H1 (cell line): ENCODE results near the gene RHBDL2. TPM values are rescaled to one million over a fixed set of nuclear protein-coding genes. Genes with fewer than 3 reads are reported as not detected.

Experiments
- CTCF ChIA-PET: fragments of 300-600 bp; sonication (Branson Sonifier 250); formaldehyde crosslinking; loops from one replicate; lab custom pipeline; 2021; ENCODE audit not compliant: partially characterized antibody; lab: Charles Lee
- POLR2A ChIA-PET: fragments of 300-600 bp; sonication (Branson Sonifier 250); formaldehyde crosslinking; loops from one replicate; lab custom pipeline; 2021; ENCODE audit warnings: inconsistent platforms; ENCODE audit not compliant: partially characterized antibody; lab: Charles Lee
- DNase-seq, 2 experiments: peaks; one replicate each; pipeline versions ENCODE4 v3.0.0 to v3.0.0-alpha.2; 2010 to 2022; ENCODE audit warnings: low spot score in 2 of 2, low read depth in 1 of 2, mixed read lengths in 1 of 2
- FAIRE-seq: peaks from 2 replicates; lab custom pipeline; 2011; peaks lifted over from hg19 to GRCh38; lab: Jason Lieb, UNC
- H2AFZ ChIP-seq: 2 replicates; pipeline ENCODE4 v1.8.1; 2012; ENCODE audit warnings: low read length, inconsistent platforms
- H2AK5ac ChIP-seq: 2 replicates; pipeline ENCODE4 v1.6.1; 2013; ENCODE audit warnings: low read depth, low read length
- H2BK120ac ChIP-seq: replicated peaks from 2 replicates; pipeline ENCODE3; 2013; ENCODE audit warnings: low read depth, low read length, inconsistent platforms
- H2BK12ac ChIP-seq: 2 replicates; pipeline ENCODE4 v1.6.1; 2013; ENCODE audit warnings: low read depth, low read length
- H2BK15ac ChIP-seq: 2 replicates; pipeline ENCODE4 v1.6.1; 2013; ENCODE audit warnings: low read length
- H2BK20ac ChIP-seq: 2 replicates; pipeline ENCODE4 v1.6.1; 2013; ENCODE audit warnings: low read length
- H2BK5ac ChIP-seq: 2 replicates; pipeline ENCODE4 v1.6.1; 2013; ENCODE audit warnings: low read depth, low read length
- H3K14ac ChIP-seq: 2 replicates; pipeline ENCODE4 v1.6.1; 2013; ENCODE audit warnings: inconsistent platforms; ENCODE audit not compliant: insufficient read length
- H3K18ac ChIP-seq: 2 replicates; pipeline ENCODE4 v1.6.1; 2013; ENCODE audit warnings: low read length; ENCODE audit errors: extremely low read depth
- H3K23ac ChIP-seq: 2 replicates; pipeline ENCODE4 v1.6.1; 2013; ENCODE audit warnings: inconsistent platforms; ENCODE audit not compliant: insufficient read length
- H3K23me2 ChIP-seq: 2 replicates; pipeline ENCODE4 v1.6.1; 2013; ENCODE audit warnings: low read depth, low read length
- H3K27ac ChIP-seq: 2 replicates; pipeline ENCODE4 v1.6.1; 2011; ENCODE audit warnings: low read depth, low read length, inconsistent platforms
- H3K27me3 ChIP-seq, 4 experiments: replicated peaks in 1 of 4; 1 replicate in 1 of 4; 2 replicates in 3 of 4; pipeline versions ENCODE4 v1.6.1 to v1.8.1; 2011 to 2013; ENCODE audit warnings: low read length in 3 of 4, mild to moderate bottlenecking in 3 of 4, inconsistent platforms in 2 of 4, mixed read lengths in 2 of 4, moderate library complexity in 1 of 4; ENCODE audit not compliant: control insufficient read depth in 3 of 4, insufficient read depth in 3 of 4; ENCODE audit errors: extremely low read depth in 1 of 4
- H3K36me3 ChIP-seq, 4 experiments: 2 replicates each; pipeline versions ENCODE4 v1.6.1 to v1.8.1; 2011 to 2013; ENCODE audit warnings: mild to moderate bottlenecking in 4 of 4, low read length in 3 of 4, moderate library complexity in 2 of 4, control low read depth in 1 of 4, inconsistent platforms in 1 of 4; ENCODE audit not compliant: insufficient read depth in 4 of 4, control insufficient read depth in 2 of 4
- H3K4ac ChIP-seq: replicated peaks from 2 replicates; pipeline ENCODE3; 2013; ENCODE audit warnings: low read length, low read depth, mixed read lengths, inconsistent platforms; ENCODE audit not compliant: insufficient read length
- H3K4me1 ChIP-seq, 4 experiments: replicated peaks in 1 of 4; 1 replicate in 1 of 4; 2 replicates in 3 of 4; pipeline versions ENCODE4 v1.6.1 to v1.8.1; 2011 to 2013; ENCODE audit warnings: low read length in 3 of 4, inconsistent platforms in 2 of 4, mixed read lengths in 1 of 4; ENCODE audit not compliant: insufficient read depth in 4 of 4, control insufficient read depth in 3 of 4
- H3K4me2 ChIP-seq, 2 experiments: 2 replicates each; pipeline versions ENCODE4 v1.6.1 to v1.8.1; 2011 to 2013; ENCODE audit warnings: low read depth in 2 of 2, low read length in 2 of 2, control low read depth in 1 of 2, inconsistent platforms in 1 of 2, mild to moderate bottlenecking in 1 of 2; ENCODE audit not compliant: insufficient read depth in 1 of 2
- H3K4me3 ChIP-seq, 4 experiments: fragments of 200-600, 300-600 bp in 1 of 4; sonication (generic), shearing (Covaris generic), sonication (Bioruptor Twin) in 1 of 4; 2 replicates each; pipeline versions ENCODE4 v1.5.1 to v1.8.1; 2011 to 2016; ENCODE audit warnings: low read length in 4 of 4, low read depth in 3 of 4, control low read depth in 2 of 4, inconsistent platforms in 2 of 4, mild to moderate bottlenecking in 2 of 4, mixed read lengths in 1 of 4, moderate library complexity in 1 of 4; ENCODE audit not compliant: insufficient read depth in 2 of 4; ENCODE audit errors: extremely low read depth in 1 of 4
- H3K56ac ChIP-seq: replicated peaks from 2 replicates; pipeline ENCODE3; 2013; ENCODE audit warnings: low read depth, mild to moderate bottlenecking, mixed read lengths, low read length, inconsistent platforms; ENCODE audit not compliant: insufficient read length
- H3K79me1 ChIP-seq: 2 replicates; pipeline ENCODE4 v1.6.1; 2013; ENCODE audit warnings: low read depth, low read length, control low read depth
- H3K79me2 ChIP-seq, 2 experiments: 2 replicates each; pipeline versions ENCODE4 v1.6.1 to v1.8.1; 2012 to 2013; ENCODE audit warnings: low read length in 2 of 2, mild to moderate bottlenecking in 2 of 2, inconsistent platforms in 1 of 2; ENCODE audit not compliant: insufficient read depth in 2 of 2, control insufficient read depth in 1 of 2
- H3K9ac ChIP-seq, 4 experiments: replicated peaks in 1 of 4; 1 replicate in 1 of 4; 2 replicates in 3 of 4; pipeline versions ENCODE4 v1.6.1 to v1.8.1; 2011 to 2013; ENCODE audit warnings: low read depth in 3 of 4, low read length in 3 of 4, control low read depth in 2 of 4, mild to moderate bottlenecking in 2 of 4, moderate library complexity in 2 of 4, inconsistent platforms in 1 of 4; ENCODE audit errors: extremely low read depth in 1 of 4
- H3K9me3 ChIP-seq, 2 experiments: 2 replicates each; pipeline versions ENCODE4 v1.6.1 to v1.8.1; 2012 to 2013; ENCODE audit warnings: mild to moderate bottlenecking in 2 of 2, moderate library complexity in 2 of 2, control low read depth in 1 of 2, inconsistent platforms in 1 of 2, low read depth in 1 of 2, low read length in 1 of 2, mixed read lengths in 1 of 2; ENCODE audit not compliant: insufficient read depth in 2 of 2
- H4K20me1 ChIP-seq, 2 experiments: replicated peaks in 1 of 2; 2 replicates each; pipeline versions ENCODE3 to v1.8.1; 2011 to 2013; ENCODE audit warnings: inconsistent platforms in 2 of 2, low read length in 2 of 2, mild to moderate bottlenecking in 1 of 2; ENCODE audit not compliant: insufficient read depth in 2 of 2, control insufficient read depth in 1 of 2
- H4K5ac ChIP-seq: 2 replicates; pipeline ENCODE4 v1.6.1; 2013; ENCODE audit warnings: low read length, low read depth, mixed read lengths, inconsistent platforms; ENCODE audit not compliant: insufficient read length
- H4K8ac ChIP-seq: 2 replicates; pipeline ENCODE4 v1.8.0; 2013; ENCODE audit warnings: mild to moderate bottlenecking, moderate library complexity, low read length, inconsistent platforms; ENCODE audit not compliant: insufficient read depth; ENCODE audit errors: extremely low read depth
- H4K91ac ChIP-seq: replicated peaks from 2 replicates; pipeline ENCODE3; 2013; ENCODE audit warnings: low read length, mixed read lengths, inconsistent platforms; ENCODE audit not compliant: insufficient read length
- RAD21 ChIP-seq, 2 experiments: IDR thresholded peaks in 1 of 2; conservative IDR thresholded peaks in 1 of 2; 2 replicates each; pipeline ENCODE4 v1.6.1; 2011; ENCODE audit warnings: low read depth in 2 of 2, low read length in 2 of 2, improper control_type of control experiment in 1 of 2, inconsistent platforms in 1 of 2, mild to moderate bottlenecking in 1 of 2, moderate library complexity in 1 of 2
- RXRA ChIP-seq: IDR thresholded peaks from 2 replicates; pipeline ENCODE4 v1.6.1; 2011; ENCODE audit warnings: low read depth, mild to moderate bottlenecking, low read length, moderate library complexity; ENCODE audit not compliant: insufficient read depth
- WGBS, 2 experiments: shearing (Covaris generic) in 1 of 2; methylation state at CpG; one replicate each; pipeline versions ENCODE4 v1.1.6 to v1.1.7; 2013 to 2015; ENCODE audit warnings: low lambda C conversion rate in 2 of 2, mixed read lengths in 2 of 2, inconsistent platforms in 1 of 2, low coverage in 1 of 2, missing lambda C conversion rate in 1 of 2; ENCODE audit not compliant: insufficient replicate concordance in 2 of 2, insufficient coverage in 1 of 2, insufficient read length in 1 of 2; ENCODE audit errors: extremely low coverage in 1 of 2, missing lambda C conversion rate in 1 of 2; 5-methylcytosine and 5-hydroxymethylcytosine counted together
- polyA plus RNA-seq, 7 experiments: library from polyadenylated mRNA; depleted of rRNA in 3 of 7; stranded (reverse) in 5 of 7; unstranded in 2 of 7; fragments of >200 nt in 5 of 7; fragments of 200-250 nt in 2 of 7; gene quantifications; 1 replicate in 5 of 7; 2 replicates in 1 of 7; 4 replicates in 1 of 7; pipeline versions ENCODE4 v1.2.1 to v1.2.3, GENCODE V29; 2011 to 2013; ENCODE audit warnings: missing spikeins in 2 of 7, mixed read lengths in 2 of 7
- total RNA-seq: library from RNA; stranded (reverse); fragmentation: NEBNext Ultra II Directional; extraction: Animal tissue kit (Norgen Biotek cat#: 25700); gene quantifications from 2 replicates; pipeline ENCODE4 v1.2.1, GENCODE V29; 2021

The RHBDL2 gene
- total and polyA plus RNA-seq, 2 of the 8 experiments (the other 6 are each of a cell fraction or from before 2014, with no cell fraction given) = 0.42 to 0.84 TPM

DNA sequence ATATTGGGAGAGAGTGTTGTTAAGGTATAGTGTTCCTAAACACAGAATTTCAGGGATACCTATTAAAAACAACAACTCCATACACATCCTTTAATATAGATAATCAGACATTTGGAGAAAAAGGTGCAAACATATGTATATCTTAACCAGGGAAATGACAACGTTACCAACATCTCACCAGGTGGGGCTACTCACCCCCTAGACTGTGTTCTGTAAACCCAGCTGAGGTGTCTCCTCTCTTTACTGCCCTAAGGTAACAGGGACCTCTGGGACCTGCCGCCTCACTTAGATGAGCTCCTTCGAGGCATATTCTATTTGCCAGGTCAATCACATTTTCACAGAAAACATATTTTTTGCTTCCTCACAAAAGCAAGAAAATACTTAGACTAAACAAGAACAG lies 95.4 kb downstream of the RHBDL2 start:
- Histone ChIP-seq H3K23ac (no peak overlapping the region), H4K8ac (no peak overlapping the region), H3K27me3 (no peaks in the 10 kb centered on the region), H3K9ac (no peak overlapping the region), H4K91ac (no peak overlapping the region), H3K79me1 (no peaks in the 10 kb centered on the region), H2BK5ac (no peak overlapping the region), H3K4me3 (no peak overlapping the region), H4K20me1 (peaks cover 0 to 1% of the 10 kb centered on the region in 2 experiments), H2AK5ac (no peak overlapping the region), H2AFZ (no peak overlapping the region), H3K36me3 (peaks cover 0 to 35% (median 15%) of the 10 kb centered on the region in 4 experiments; a peak in 7 of 8 replicates), H3K4me1 (no peaks in the 10 kb centered on the region), H3K4ac (no peak overlapping the region), H4K5ac (no peak overlapping the region), H3K18ac (no peak overlapping the region), H3K79me2 (no peaks in the 10 kb centered on the region), H3K4me2 (no peak overlapping the region), H2BK20ac (no peak overlapping the region), H3K23me2 (no peaks in the 10 kb centered on the region), H3K9me3 (no peaks in the 10 kb centered on the region), H2BK15ac (no peak overlapping the region), H3K56ac (no peak overlapping the region), H3K27ac (no peak overlapping the region), H3K14ac (no peak overlapping the region), H2BK12ac (no peak overlapping the region), H2BK120ac (no peak overlapping the region)
- WGBS, 2 experiments = 86% methylated on average over 3 of the region's 3 CpGs; no CpG with 5 or more reads in 1 of the 2 experiments
- ChIA-PET POLR2A (interaction anchor here (1.4 to 1.6 kb wide), 2 partner anchors 11 to 13 kb away, joined by 3 to 4 read pairs; partner anchors contain the start of gene RRAGC), CTCF (interaction anchor here (0.7 to 3.8 kb wide), 7 partner anchors 11 to 635 kb away, joined by 3 to 16 read pairs (median 3); no protein-coding TSS in a partner anchor)
- FAIRE-seq (no peak), DNase-seq (no peak)
- TF ChIP-seq RXRA (no peak), RAD21 (IDR thresholded peaks at IDR 0.05 in 1 of 2, conservative IDR thresholded peaks at IDR 0.05 in 1 of 2; ENCODE audit: low read depth in 2 of 2, low read length in 2 of 2) (peak; percentile 22 to 40; a peak in 3 of 4 replicates)
